CD4-positive, alpha-beta T cell treated with Interleukin-17A for 4 hours (primary cell): ENCODE results near the gene DHX38.
A peak's percentile ranks its signal among the peaks of the same experiment; 100 is the strongest.
"Not testable (repeated sequence)": the region's sequence is repeated elsewhere in the genome, so short reads cannot be mapped to it uniquely, and the experiment has no call there.

Source experiments
- DNase-seq: peaks from one replicate; pipeline ENCODE4 v3.0.0-alpha.2; 2020; ENCODE audit warnings: mixed read lengths

The DHX38 gene

DNA sequence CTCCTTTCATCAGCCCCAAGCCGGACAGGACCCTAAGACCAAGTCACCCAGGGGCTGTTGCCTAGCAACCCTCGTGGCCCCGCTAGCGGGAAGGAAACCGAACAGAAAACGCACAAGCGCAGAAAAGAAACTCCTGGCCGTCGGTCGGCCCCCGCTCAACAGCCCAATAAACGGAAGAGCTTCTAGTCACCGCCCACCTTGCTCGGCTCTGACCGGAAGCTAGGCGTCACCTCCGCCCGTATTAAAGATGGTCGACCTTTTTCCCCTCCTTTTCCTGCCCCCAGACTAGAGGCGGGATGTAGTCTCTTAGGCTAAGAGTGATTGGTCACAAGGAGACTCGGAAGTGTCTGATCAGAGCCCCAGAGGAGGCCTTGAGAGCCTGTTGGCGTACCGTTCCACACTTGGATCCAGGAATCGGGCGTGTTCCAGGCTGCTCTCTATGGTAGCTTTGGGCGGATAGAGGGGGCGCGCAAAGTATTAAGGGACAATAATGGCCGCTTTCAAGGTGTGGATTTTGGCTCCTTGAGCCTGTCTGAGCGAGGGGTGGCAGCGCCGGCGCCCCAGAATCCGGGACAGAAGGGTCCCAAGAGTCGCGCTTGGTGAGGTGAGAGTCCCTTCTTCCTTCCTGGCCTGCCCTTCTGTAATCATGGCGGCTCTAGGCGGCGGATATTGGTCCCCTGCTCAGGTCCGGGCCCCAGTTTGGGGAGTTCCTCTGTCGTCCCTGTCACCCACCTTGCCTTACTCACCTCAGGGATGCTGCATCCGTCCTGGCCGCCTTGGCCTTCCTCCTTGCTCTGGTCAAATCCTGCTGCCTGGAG lies at the start of gene DHX38, which contains the start of gene TXNL4B:
Gene DHX38 (plus strand): TSS at position 400 of the 818 bp plus-strand sequence. CDS start 2,311 bp downstream, outside the sequence.
Gene TXNL4B (minus strand): TSS at position 173 of the 818 bp plus-strand sequence. CDS start 2,871 bp downstream, outside the sequence.
- peak; percentile 92 for DNase-seq

DNA sequence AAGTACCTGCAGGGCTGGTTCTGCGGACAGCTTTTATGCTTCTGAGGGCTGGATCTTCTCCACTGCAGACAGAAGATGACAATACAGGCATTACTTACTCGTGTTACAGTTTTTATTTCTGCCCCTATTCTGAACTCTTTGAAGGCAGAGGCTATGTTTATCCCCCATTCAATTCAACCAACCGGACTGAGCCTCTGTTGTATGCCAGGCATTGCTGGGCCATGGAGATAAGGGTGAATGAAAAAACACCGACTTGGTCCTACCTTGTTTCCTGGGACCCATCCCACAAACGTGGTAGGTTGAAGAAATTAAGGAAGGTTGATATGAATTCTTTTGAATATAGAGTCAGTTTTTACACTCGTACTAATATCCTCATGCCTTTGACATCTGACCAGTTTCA lies 49.4 kb upstream of the DHX38 start:
- DNase-seq = no peak

DNA sequence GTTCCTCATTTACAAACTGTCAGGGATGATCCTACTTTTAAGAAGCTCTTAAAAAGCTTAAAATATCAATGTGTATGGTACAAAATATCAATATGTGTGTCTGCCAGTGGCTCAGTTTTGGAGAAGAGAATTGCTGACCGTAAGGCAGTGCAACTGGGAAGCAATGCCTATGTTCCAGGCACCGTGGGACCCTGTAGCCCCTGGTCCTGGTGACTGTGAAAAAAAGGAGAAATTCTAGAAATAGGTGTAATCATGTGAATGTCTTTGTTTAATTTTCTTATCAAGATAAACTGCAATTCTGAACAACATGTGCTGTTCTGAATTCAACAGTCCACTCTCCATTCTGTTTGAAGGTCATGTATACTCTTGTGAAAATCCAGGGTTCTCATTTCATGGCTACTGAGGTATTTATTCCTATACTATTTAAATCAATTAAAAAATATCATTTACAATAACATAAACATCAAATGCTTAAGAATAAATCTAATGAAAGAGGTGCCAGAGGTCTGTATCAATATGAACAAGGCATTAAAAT lies 48.8 kb upstream of the DHX38 start:
- no peak for DNase-seq

- DNase-seq = no peak
These were observed 44.5 kb upstream of the DHX38 start for GRCh38 chr16:72049110-72049509.

DNA sequence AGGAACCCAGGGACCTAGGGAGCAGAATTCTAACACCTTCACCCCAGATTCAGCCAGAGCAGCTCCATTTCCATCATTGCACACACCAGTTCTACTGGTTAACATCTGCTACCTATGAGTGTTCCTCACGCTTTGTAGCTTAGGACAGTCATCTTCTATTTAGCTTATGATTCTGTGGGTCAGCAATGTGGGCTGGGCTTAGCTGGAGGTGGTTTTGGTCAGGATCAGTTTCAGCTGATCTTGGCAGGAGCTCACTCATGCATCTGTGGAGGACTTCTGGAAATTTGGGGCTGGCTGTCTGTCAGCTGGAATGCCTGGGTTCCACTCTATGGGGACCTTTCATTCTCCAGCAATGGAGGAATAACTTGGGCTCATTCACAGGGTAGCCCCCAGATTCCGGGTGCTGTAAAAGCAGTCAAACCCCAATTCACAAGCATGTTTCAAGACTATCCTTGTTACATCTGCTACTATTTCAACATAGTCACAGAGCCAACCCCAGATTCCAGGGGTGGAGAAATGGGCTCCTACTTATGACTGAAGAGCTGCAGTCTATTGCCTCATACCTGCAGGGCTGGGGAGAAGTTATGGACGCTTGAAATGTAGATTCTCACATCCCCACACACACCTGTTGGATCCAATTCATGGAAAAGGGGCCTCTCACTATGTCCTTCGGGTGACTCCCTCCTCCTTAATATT lies 42.7 kb upstream of the DHX38 start:
- DNase-seq = no peak

DNA sequence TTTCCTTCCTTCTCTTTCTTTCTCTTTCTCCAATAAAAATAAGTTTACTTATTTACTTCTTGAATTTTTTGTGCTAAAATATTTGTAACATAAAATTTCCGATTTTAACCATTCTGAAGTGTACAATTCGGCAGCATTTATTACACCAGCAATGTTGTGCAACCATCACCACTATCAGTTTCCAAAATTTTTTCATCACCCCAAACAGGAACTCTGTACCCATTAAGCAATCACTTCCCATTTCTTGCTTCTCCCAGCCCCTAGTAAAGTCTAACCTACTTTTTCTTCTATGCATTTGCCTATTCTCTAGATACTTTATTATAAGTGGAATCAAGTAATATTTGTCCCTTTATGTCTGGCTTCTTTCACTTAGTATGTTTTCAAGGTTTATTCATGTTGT lies 41.8 kb upstream of the DHX38 start:
- DNase-seq = no peak

- DNase-seq = not testable (repeated sequence)
These were observed 39.3 kb upstream of the DHX38 start, which contains the start of gene HP for GRCh38 chr16:72054254-72054847. TSS of gene HP (plus strand) at chr16:72054505. CDS start at chr16:72054653, 148 bp downstream.

DNA sequence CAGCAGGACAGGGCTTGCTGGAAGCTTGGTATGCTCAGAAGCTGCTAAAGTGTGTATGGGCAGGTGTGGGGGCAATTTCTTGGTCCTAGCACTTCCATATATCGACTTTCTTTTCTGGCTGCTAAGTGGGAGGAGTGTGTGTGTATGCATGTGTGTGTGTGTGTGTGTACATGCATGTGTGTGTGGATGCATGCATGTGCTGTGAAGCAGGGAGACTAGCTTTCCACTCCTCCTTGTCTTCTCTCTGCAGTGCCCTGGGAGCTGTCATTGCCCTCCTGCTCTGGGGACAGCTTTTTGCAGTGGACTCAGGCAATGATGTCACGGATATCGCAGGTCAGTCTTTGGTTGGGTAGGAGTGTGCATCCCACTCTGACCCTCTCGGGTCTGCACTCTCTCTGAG lies 37.7 kb upstream of the DHX38 start:
- DNase-seq = no peak

GRCh38 chr16:72057313-72057712 lies 36.3 kb upstream of the DHX38 start:
- DNase-seq = not testable (repeated sequence)

- DNase-seq = not testable (repeated sequence)
These were observed 34.6 kb upstream of the DHX38 start for GRCh38 chr16:72059060-72059459.

GRCh38 chr16:72060405-72060804 lies 33.2 kb upstream of the DHX38 start:
- DNase-seq = no peak

GRCh38 chr16:72061564-72061963 lies 32.1 kb upstream of the DHX38 start:
- DNase-seq = no peak

DNA sequence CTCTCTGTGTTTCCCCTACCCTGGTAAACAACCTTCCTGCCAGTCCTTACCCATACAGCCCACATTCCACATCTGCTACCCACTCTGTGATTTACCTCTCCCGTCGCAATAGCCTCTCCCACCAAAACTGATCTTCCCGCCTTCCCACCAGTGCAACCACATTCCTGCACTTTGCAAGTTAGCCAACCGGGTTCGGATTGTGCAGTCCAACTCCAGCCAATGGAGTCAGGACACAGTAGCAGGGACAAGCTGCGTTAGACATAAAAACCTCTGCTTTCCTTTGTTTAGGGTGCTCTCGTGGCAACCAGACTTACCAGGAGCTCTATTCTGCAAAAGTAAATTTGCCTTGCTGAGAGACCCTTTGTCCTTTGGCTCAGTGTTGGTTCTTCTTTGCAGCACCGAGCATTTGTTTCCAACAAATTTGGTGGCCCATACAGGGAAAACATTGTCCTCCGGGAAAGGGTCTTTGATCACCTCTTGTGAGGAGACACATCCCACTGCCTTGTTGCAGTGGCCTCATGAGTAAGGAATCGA lies 29.2 kb upstream of the DHX38 start:
- no peak for DNase-seq

GRCh38 chr16:72066747-72067146 lies 26.9 kb upstream of the DHX38 start:
- no peak for DNase-seq

- DNase-seq = no peak
These were observed 24.7 kb upstream of the DHX38 start for GRCh38 chr16:72068930-72069329.

DNA sequence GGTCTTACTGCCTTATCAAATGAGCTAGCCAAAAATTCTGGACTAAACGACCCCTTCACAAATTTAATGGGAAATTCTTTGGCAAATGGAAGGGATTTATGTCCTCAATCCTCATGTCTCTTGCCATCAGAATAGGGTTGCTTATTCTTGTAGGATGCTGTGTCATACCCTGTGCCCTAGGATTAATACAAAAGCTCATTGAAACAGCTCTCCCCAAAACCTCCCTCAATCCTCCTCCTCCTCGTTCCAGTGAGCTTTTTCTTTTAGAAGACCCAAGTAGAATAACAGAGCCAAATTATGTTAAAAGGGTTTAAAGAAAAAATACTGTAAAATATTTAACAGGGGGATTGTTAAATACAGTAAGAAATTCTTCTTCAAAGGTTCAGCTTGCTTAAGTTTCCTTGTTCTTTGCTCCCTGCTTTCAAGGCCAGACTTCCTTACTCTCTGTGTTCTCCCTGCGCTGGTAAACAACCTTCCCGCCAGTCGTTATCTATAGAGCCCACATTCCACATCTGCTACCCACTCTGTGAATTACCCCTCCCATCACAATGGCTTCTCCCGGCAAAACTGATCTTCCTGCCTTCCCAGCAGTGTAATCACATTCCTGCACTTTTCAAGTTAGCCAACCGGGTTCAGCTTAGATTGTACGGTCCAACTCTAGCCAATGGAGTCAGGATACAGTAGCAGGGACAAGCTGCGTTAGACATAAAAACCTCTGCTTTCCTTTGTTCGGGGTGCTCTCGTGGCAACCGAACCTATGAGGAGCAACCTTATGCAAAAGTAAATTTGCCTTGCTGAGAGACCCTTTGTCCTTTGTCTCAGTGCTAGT lies 20.9 kb upstream of the DHX38 start:
- DNase-seq = no peak

DNA sequence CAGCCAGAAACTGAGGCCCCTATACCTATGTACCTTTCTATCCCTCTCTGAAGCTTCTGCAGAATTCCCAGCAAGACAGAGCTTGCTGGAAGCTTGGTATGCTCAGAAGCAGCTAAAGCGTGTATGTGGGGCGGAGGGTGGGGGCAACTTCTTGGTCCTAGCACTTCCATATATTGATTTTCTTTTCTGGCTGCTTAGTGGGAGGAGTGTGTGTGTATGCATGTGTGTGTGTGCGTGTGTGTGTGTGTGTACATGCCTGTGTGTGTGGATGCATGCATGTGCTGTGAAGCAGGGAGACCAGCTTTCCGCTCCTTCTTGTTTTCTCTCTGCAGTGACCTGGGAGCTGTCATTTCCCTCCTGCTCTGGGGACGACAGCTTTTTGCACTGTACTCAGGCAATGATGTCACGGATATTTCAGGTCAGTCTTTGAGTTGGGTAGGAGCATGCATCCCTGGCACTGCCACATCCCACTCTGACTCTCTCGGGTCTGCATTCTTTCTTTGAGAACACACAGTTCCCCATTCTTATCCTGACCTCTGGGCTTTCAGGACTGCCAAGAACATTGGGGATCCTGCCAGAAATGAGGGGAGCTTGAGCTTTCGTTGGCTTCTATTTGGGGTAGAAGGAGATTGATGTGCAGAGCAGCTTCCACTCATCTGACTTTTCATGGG lies 20.0 kb upstream of the DHX38 start:
- DNase-seq = no peak

DNA sequence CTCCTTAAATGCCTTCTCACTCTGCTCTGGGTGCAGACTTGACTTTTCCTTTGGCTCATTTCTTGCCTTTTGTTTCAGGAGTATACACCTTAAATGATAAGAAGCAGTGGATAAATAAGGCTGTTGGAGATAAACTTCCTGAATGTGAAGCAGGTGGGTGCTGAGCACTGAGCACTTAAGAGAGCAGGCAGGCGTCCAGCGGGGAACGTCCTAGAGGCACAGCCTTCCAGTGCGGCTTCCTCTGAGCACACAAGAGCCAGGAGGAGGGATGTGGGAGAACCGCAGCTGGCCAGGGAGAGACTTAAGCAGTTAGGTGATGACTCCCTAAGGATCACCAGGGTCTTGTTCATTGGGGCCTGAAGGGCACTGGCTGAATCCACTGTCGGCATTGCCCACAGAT lies 18.6 kb upstream of the DHX38 start:
- not testable (repeated sequence) for DNase-seq

GRCh38 chr16:72076991-72077706 lies 16.5 kb upstream of the DHX38 start:
- DNase-seq = not testable (repeated sequence)

- no peak for DNase-seq
These were observed 9.8 kb upstream of the DHX38 start for GRCh38 chr16:72083778-72084404.
